IMR-90 (cell line): ENCODE results near the gene SOD2. TPM values are rescaled to one million over a fixed set of nuclear protein-coding genes. Genes with fewer than 3 reads are reported as not detected.

ENCODE experiments used
- MXI1 ChIP-seq: IDR thresholded peaks from 2 replicates; pipeline ENCODE4 v1.6.1; 2012; ENCODE audit warnings: low read depth, mild to moderate bottlenecking, low read length, moderate library complexity, borderline replicate concordance
- polyA plus RNA-seq, 3 experiments: library from polyadenylated mRNA; depleted of rRNA; stranded (reverse); fragments of >200 nt; gene quantifications; 2 replicates each; pipeline ENCODE4 v1.2.3, GENCODE V29; 2012; ENCODE audit warnings: low replicate concordance in 1 of 3
- total RNA-seq: library from RNA; depleted of rRNA; stranded (reverse); fragments of >200 nt; gene quantifications from 2 replicates; pipeline ENCODE4 v1.2.3, GENCODE V29; 2012
- TF ChIP-seq, protein P1 (sequence below): fragments of 150-350 bp; IDR thresholded peaks from 2 replicates; pipeline ENCODE4 v1.6.1; 2016; ENCODE audit warnings: low read depth, mild to moderate bottlenecking, low read length, moderate library complexity, borderline replicate concordance

SOD2 gene
- total and polyA plus RNA-seq, 2 of the 4 experiments (the other 2 are of a cell fraction) = 173 to 243 TPM

DNA sequence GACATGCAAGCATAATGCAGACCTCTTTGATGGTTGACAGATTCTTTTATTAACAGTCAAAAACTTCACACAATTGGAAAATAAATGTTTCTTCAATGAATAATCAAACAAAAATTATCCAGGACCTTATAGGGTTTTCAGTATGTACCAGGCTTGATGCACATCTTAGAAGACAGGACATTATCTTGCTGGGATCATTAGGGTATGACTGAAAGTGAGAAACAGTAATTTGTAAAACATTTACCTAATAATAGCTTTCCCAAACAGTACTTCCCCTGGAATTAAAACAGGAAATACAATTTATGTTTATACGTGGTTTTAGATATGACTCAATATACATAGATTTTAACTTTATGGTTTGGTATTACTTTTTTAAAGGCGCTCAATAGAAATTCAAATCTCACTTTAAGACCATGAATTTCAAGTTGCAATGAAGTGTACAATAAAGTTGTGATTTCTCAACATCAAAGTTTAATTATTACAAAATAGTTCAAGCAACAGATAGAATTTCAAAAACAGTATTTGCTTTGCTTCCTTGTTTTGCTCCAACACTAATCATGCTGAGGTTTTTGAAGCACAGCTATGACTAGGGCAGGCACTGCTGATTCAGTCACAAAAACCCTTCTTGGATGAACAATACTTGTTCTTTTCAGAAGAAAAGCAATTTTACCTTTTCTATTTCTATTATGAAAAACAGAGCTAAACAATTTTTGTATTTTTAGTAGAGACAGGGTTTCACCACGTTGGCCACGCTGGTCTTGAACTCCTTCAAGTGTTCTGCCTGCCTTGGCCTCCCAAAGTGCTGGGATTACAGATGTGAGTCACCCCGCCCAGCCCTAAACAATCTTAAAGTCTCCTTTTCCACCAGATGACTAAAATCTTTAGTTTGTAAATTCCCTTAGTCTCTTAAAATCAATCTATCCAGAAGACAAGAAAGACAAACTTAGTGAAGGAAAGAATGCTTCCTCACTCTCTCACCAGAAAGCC lies 13.7 kb downstream of the SOD2 start (continued):
- no peak for TF ChIP-seq MXI1
- TF ChIP-seq, protein P1, sequence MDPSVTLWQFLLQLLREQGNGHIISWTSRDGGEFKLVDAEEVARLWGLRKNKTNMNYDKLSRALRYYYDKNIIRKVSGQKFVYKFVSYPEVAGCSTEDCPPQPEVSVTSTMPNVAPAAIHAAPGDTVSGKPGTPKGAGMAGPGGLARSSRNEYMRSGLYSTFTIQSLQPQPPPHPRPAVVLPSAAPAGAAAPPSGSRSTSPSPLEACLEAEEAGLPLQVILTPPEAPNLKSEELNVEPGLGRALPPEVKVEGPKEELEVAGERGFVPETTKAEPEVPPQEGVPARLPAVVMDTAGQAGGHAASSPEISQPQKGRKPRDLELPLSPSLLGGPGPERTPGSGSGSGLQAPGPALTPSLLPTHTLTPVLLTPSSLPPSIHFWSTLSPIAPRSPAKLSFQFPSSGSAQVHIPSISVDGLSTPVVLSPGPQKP = no peak
